Fibroblast of gingiva (primary cell): ENCODE measurements around the gene SORT1.
"Not testable (repeated sequence)": the region's sequence is repeated elsewhere in the genome, so short reads cannot be mapped to it uniquely, and the experiment has no call there.

Source experiments
- DNase-seq: peaks from one replicate; pipeline ENCODE4 v3.0.0-alpha.2; 2011; ENCODE audit warnings: low read depth

Gene SORT1

GRCh38 chr1:109299558-109300343 lies 98.0 kb downstream of the SORT1 start:
- DNase-seq, result no peak

GRCh38 chr1:109298666-109299557 lies 98.8 kb downstream of the SORT1 start:
- peak; percentile 80 for DNase-seq

- no peak for DNase-seq
Measured at GRCh38 chr1:109296782-109297181, 100.9 kb downstream of the SORT1 start.

- DNase-seq, result no peak
Measured at GRCh38 chr1:109295712-109296415, 101.9 kb downstream of the SORT1 start.

GRCh38 chr1:109294481-109294880 lies 103.2 kb downstream of the SORT1 start:
- DNase-seq, result no peak

- no peak for DNase-seq
Measured at GRCh38 chr1:109293026-109293425, 104.7 kb downstream of the SORT1 start.

- DNase-seq, result no peak
Measured at GRCh38 chr1:109292364-109292763, 105.4 kb downstream of the SORT1 start.

- DNase-seq, result no peak
Measured at GRCh38 chr1:109290998-109291397, 106.7 kb downstream of the SORT1 start.

GRCh38 chr1:109290137-109290536 lies 107.6 kb downstream of the SORT1 start:
- no peak for DNase-seq

- not testable (repeated sequence) for DNase-seq
Measured at GRCh38 chr1:109286762-109287161, 111.0 kb downstream of the SORT1 start.

- DNase-seq, result no peak
Measured at GRCh38 chr1:109283748-109284600, 113.7 kb downstream of the SORT1 start.

GRCh38 chr1:109282952-109283747 lies 114.6 kb downstream of the SORT1 start, which contains the start of gene PSRC1:
PSRC1 (minus strand) TSS chr1:109283145.
- peak; percentile 96 for DNase-seq

GRCh38 chr1:109282497-109282951 lies 115.2 kb downstream of the SORT1 start:
- no peak for DNase-seq

- peak; percentile 44 for DNase-seq
Measured at GRCh38 chr1:109281680-109282496, 115.8 kb downstream of the SORT1 start.

- DNase-seq, result no peak
Measured at GRCh38 chr1:109280862-109281261, 116.9 kb downstream of the SORT1 start.

GRCh38 chr1:109279615-109280278 lies 118.0 kb downstream of the SORT1 start:
- no peak for DNase-seq

- DNase-seq, result peak; percentile 45
Measured at GRCh38 chr1:109277434-109278204, 120.1 kb downstream of the SORT1 start.

- no peak for DNase-seq
Measured at GRCh38 chr1:109275706-109276345, 121.9 kb downstream of the SORT1 start.
